Stimulated activated CD8-positive, alpha-beta memory T cell treated with anti-CD3 and anti-CD28 coated beads, Interleukin-4, amount 100 ng/mL, for 24 hours (primary cell): ENCODE data around the gene SWAP70.
A peak's percentile ranks its signal among the peaks of the same experiment; 100 is the strongest.

Source experiments
- DNase-seq: peaks from one replicate; pipeline ENCODE4 v3.0.0-alpha.2; 2020; ENCODE audit warnings: low read depth

Gene SWAP70

DNA sequence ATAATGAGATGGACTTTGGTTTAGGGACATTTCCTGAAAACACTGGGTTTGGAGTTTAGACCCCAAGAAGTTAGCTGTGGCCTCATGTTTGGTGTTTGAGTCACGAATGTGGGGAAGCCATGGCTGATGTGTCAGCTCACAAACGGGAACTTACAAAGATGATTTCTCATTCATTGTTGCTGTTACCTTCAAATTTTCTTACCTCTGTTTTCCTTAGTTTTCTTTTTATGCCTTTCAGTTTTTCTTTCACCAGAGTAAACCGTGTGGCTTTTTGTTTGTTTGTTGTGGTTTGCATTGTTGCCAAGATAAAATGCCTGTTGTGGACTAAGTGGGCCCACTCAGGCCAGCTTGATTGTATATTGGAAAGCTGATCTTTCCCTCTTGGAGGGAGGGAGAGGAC is 89.1 kb downstream of the SWAP70 start:
- DNase-seq: no peak

DNA sequence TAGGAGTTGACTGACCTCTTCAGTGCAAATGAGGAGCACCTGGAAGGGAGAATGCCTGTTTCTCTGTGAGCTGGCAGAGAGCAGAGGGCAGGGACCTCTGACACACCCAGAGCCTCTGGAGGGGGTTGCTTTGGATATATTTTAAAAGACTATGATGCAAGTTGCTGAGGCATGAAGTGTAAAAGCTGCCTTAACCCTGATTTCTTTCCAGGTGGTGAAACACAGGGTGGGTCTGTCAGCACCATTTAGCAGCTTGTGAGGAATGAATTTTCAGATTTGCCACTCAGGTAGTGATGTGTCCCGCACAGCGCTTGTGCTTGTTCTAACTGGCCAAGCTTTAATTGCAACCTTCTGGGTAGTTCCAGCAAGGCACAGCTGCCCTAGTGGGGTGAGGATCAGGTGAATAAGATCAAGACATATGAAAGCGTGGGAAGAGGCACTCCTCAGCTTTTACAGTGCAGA is 90.2 kb downstream of the SWAP70 start:
- DNase-seq: no peak

DNA sequence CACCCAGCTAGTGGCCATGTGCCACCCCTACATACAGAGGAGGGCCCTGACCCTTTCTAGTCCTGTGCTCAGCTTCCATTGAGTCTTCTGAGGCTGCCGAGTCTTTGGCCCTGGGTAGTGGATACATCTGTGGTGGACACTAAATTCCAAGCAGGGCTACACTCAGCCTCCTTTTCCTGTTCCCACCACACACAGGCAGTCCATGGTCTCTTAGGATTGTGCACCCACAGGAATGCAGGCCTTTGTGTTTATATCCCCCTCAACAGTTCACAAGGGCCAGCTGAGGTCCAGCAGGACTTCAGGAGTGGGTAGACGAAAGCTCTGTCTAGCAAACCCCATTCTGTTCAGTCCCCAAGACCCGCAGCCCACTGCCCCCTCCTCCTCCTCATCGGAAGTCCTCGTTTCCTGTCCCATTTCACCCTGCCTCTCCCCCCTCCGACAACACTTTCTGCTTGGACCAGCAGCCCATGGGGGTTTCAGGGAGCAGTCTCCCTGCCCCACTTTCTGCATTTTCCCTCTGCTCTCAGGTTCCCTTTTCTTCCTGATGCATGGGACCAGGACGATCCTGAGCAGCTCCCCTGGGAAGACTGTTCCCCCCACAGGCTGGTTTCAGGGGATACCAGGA is 91.8 kb downstream of the SWAP70 start:
- no peak for DNase-seq

DNA sequence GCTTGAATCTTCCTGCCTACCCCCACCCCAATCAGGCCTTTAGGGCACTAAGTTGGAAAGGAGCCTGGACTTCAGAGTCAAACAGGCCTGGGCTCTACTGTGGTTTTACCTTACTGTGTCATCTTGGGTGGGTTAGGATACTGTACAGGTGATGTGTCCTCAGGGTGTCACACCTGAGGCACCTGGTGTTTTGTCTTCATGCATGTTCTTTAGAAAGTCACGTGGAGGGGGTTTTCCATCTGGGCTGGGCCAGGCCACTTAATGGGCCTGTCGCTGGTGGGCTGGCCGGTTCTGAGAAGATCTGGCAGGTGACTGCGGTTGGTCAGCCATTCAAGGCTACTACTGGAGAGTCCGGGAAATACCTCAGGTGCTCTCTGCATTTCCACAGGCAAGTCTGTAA is 92.6 kb downstream of the SWAP70 start:
- no peak for DNase-seq

DNA sequence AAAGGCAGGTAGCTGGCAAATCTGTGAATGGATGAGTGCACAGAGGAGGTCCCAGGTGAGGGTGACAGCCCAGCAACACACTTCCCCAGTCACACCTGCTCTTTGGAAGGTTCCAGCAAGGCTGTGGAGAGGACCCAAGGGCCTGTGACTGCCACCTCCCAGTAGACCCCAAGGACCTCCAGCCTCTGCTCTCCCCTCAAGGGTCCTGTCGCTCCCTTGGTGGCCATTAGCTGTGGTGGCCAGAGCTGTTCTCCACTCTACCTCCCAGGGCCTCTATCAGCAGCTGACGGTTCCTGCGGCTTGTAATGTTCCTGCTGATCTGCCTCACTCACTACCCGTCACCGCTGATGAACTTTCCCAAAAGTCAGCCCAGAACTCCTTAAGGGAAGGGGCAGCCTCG is 93.0 kb downstream of the SWAP70 start:
- no peak for DNase-seq

DNA sequence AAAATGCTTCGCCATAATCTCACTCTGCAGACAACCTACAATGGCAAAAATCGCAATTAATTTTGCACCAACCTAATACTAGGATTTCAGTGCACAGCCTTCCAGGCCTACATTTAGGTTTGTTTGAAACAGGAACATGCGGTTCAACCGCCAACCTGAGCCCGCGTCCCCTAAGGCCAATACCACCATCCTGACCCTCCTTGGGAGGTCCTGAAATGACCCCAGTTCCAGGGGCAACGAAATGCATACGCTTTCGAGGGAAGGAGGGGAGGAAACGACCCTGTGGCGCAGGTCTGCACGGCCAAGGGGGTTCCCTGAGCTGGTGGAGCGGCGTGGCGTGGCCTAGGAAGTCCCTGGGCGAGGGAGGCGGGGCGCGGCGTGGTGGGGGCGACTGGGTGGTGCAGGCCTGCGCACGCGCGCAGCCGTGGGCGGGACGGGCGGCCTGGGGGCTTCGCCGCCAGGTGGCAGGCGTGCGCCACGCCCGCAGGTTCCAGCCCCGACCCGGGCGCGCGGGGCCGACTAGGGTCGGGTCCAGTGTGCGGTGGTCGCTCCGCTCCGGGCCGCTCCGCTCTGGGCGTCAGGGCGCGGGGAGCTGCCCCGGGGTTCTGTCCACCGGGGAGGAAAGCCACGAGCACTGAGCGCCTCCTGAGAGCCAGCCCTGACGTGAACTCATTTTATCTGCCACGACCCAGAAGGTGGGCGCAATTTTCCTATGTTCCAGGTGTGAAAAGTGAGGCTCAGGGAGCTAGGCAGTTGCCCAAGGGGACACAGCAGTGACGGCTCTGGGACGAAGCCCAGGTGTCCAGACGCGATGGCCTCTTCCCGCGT is 94.1 kb downstream of the SWAP70 start:
- peak; percentile 91 for DNase-seq

DNA sequence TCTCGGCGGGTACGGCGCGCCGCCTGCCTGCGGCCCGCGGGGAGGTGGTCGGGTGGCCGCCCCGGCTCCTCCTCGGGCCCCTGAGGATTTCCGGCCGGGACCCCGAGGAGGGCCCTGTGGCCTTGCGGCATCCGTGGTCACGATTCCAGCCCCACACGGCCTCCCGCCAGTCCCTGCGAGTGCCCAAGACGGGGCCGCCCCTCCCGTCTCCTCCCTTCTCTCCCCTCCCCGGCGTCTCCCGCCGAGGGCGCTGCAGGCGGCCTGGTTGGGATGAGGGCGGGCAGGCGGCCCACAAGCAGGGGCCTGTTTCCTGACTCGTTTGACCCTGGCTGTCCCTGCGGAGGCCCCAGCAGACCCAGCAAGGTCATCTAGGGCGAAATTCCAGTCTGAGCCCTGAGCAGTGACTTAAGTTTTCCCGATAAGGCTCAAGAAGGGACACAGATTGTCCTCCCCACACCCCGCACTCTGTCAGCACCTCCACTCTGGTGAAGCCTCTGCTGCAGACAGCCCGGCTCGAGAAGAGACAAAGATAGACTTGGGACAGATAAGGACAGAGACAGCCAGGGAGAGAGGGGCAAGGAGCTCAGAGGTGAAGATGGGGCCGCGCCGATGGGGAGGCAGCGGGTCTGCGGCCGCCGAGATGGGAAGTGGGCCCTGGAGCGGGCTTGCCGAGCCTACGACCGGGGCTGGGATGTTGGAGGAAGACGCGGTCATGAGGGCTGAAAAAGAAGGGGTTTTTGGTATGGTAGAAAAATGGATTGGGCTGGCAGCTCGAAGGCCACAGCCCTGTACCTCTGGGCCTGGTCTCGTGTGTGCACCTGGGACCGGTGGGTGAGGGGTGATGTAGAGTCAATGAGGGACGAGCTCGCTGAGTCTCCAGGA is 95.0 kb downstream of the SWAP70 start:
- peak; percentile 36 for DNase-seq

DNA sequence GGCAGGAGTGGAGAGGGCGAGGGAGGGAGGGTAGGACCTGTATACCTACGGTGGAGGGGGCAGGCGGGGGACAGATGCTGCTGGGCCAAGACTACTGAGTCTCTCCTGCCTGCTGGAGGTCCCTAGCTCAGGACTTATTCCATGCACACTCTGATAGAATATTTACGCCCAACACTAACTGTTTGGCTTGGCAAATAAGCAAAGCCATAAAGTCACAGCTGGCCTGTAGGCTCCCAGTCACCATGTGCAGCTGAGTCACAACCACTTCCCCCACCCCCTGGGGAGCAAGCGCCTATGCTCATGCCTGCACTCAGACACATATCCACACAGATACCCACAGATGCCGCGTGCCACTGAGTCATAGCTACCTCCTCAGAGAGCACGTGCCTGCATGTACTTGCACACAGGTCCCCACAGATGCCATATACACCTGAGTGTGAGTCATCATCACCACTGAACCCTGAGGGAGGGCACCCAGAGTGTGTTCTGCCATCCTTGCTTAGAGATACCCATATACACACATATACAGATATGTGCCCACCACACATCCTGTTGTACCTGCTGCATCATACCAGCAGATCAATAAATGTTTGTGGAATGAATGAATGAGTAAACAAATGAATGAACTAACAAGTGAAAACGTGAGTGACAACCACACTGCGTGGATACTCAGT is 95.8 kb downstream of the SWAP70 start:
- DNase-seq: peak; percentile 85

DNA sequence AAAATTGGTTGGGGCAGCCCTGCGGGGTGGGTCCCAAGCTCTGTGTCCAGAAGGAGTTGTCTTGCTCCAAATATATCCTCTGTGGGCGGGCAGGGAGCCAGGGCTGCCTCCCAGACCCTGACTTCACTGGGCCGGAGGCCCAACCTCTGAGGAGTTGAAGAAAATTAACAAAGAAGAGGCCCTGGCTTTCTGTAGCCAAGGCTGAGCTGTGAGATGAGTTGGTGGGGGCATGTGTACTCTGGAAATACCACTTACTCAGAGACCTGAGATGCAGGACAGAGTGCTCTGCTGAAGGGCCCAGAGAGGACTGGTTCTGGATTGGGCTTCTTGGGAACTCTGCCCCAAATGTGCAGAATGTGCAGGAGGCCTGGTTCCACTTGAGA is 96.3 kb downstream of the SWAP70 start:
- no peak for DNase-seq

DNA sequence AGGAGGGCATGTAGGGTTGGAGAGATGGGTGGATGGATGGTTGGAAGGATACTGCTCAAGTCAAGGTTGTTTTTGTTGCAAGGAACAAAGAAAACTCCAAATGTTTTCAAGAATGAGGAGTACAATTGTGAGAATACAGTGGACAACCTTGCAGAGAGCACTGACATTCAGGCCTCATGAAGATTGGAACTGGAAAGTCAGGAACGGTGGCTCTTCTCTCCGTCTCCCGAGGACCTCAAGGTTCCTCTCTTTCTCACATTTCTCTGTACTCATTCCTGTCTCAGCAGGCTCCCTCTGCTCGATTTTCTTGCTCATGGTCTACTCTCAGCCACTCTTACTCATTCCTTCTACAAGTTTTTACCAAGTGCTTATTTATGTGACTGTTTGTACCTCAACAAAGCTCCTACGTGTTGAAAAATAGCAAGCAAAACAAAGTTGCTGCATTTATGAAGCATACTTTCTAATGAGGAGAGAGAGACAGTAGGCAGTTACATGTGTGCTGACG is 97.6 kb downstream of the SWAP70 start:
- no peak for DNase-seq

DNA sequence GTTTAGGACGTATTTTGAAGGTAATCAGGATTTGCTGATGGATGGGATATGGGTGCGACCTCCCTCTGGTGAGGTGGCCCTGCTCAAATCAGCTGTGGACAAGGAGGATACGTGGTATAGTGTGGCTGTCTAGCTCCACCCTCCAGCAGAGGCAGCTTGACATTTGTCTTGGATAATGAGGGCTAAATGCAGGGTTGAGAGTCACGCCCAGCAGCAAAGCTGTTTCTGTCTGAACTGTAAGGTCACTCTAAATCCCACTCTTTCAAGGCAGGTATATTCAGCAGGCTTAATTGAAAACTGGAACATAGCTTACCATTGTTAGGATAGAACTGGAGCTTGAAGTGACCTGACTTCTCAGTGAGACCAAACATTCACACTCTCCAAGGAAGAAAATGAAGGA is 98.7 kb downstream of the SWAP70 start:
- no peak for DNase-seq

DNA sequence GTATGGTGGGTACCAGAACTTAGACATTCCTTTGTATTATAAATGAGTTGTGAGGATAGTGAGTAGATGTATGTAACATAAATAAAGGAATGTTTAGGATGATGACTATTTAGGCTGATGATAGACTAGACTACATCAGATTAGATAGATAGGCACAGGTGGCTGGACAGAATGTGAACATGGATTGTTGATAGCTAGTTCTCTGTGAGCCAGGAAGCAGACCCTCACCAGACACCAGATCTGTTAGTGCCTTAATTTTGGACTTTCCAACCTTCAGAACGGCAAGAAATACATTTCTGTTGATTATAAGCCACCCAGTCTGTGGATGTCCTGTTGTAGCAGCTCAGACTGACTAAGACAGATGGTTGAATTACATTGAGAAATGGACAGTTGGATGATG is 99.4 kb downstream of the SWAP70 start:
- no peak for DNase-seq

DNA sequence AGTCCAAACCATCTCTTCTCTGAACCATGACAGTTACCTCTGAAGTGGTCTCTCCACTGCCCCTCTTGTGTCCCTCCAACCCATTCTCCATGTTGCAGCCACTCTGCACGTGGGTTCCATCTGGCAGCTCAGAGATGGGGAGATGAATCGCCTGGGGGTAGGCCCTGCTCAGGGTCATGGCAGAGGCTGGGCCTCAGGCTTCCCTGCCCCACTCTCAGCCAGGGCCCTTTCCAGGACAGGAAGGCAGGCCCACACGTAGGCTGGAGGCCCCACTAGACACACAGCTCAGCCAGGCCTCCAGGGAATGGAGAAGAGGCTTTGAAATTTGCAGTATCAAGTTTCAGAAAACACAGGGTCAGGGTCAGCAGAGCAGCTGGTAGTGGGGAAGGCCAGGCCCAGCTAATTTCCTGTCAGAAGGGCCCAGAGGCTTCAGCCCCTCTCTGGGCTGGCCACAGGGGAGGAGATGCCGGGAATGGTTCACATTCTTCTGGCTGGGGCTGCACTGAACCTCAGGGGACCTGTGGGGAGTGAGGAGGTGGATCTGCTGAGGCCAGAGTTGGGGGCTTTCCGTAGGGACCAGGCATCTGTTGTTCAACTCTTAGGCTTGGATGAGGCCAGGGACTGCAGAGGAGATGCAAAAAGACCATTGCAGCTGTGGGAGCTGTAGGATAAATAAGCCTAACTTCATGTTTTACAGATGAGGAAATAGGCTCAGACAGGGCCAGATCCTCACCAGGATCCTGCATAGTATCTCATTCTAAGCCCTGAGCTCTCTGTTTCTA is 101.6 kb downstream of the SWAP70 start:
- no peak for DNase-seq

DNA sequence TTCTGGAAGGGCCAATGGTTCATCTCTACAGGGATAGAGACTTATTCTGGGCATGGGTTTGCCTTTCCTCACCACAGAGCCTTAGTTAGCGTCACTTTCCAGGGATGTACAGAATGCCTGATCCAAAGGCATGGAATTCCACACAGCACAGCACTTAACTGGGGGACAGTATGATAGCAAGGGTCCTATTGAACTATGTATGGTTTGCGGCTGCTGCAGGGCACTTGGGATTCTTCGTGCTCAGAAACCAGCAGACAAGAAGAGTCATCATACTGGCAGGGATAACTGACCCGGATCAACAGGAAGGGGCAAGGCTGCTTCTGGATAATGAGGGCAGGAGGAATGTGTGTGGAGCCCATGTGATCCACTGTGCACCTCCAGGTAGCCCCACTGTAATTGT is 105.7 kb downstream of the SWAP70 start:
- no peak for DNase-seq

DNA sequence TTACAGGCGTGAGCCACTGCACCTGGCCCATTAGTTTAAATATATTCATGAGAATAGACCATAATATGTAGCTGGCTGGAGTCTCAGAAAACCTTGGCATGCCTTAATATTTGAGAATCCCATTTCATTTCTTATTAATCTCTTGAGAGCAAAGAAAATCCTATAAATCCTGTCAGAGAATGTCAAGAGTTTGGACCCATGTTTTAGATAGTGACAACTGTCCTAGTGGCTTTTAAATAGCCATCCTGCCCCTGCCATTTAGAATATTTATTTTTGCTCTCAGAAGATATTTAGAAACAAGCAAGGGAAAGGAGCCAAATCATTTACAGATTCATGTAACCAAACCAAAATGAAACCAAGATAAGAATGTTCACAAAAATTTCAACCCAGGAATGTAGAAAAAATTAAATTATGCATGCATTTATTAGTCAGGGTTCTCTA is 107.2 kb downstream of the SWAP70 start:
- no peak for DNase-seq

DNA sequence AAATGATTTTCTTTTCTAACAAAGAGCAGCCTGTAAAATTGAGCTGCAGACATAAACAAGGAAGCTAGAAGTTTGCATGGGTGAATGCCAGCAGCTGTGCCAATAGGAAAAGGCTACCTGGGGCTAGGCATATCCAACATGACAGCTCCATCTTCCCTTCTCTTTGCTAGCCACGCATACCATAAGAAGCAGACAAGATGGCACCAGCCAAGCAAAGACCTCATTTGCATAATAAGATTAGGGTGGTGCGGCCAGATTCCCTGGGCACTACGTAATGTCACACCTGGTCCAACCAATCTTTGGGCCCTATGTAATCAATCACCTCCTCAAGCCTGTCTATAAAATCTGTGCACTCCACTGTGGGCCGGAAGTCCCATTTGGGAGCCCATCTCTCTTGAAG is 108.3 kb downstream of the SWAP70 start:
- no peak for DNase-seq

DNA sequence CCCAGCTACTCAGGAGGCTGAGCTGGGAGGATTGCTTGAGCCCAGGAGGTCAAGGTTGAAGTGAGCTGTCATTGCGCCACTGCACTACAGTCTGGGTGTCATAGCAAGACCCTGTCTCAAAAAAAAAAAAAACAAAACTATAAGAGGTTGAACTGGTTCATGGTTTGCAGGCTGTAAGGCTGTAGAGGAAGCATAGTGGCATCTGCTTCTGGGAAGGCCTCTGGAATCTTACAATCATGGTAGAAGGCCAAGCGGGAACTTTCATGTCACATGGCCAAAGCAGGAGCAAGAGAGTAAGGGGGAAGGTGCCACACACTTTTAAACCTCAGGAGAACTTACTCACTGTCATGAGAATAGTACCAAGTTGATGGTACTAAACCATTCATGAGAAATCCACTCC is 109.6 kb downstream of the SWAP70 start:
- DNase-seq: no peak

DNA sequence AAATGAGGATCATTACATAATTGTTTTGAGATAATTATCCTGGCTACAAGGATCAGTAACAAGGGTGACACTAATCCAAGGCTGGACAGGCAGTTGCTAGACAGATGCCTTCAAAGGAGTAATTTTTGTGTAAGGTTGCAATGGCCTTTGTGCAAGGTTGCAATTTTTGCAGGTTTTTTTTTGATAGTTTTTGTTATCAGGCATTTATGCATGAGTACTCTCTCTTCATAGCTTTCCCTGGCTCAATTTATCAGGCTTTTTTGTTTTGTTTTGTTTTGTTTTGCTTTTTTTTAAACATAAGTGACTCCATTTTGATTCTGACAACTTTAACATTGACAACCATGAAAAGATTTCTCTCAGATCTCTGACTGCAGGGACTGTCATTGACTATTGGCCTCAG is 110.2 kb downstream of the SWAP70 start:
- no peak for DNase-seq

DNA sequence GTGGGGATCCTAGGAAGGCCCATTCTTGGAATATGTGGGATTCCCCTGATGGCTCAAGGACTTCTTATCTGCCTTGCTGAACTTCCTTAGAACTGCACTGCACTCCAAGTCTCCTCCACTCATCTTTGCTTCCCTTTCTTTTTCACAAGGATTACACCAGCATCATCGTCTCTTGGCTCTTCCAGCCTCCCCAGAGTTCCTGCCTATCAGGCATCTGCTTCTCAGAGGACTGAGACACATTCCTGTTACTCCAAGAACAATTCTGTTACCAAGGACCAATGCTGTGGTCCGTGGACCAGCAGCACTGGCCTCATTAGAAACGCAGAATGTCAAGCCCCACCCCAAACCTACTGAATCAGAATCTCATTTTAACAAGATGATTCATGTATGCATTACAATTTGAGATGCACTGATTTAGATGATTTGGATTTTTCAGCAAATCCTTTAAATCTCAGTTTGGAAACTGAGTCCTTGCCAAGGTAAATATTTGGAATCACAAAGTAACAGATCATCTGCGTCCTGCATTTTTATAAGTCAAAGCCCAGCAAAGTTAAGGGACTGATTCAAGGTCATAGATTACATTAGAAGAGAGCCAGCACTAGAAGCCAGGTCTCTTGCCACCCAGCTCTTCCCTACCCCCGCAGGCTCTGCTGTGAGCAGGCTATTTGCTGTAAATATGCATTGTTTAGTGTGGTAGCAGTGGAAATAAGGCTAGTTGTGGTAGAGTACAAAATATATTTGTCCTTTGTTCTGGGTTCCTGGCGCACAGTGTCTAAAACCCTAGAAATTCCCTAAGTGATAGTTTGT is 110.9 kb downstream of the SWAP70 start:
- no peak for DNase-seq

DNA sequence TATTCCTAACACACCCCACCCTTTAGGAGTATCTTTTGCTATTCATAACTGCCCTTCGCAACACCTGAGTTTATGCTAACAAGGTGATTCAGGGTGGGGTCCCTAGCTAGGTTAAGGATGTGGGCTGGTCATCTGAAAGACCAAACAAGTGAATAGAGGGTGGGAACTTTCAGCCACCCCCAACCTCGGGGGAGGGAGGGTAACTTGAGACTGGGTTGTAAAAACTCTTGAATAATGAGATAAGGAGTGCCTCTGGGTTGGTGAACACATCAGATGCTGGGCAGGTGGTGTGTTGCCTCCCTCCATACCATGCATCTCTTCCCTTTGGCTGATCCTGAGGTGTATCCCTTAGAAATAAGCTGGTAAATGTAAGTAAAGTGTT is 111.5 kb downstream of the SWAP70 start:
- no peak for DNase-seq
